Suprapubic skin (tissue), 4 donors: ENCODE data around the gene LRRN3. TPM values are rescaled to one million over a fixed set of nuclear protein-coding genes. Genes with fewer than 3 reads are reported as not detected.

Experiments
- DNase-seq, 2 donors: peaks; one replicate each; pipeline ENCODE4 v3.0.0-alpha.2; 2019; ENCODE audit warnings: low spot score in 2 of 2
- H3K27ac ChIP-seq: fragments of 200-600 bp; sonication (generic); one replicate; pipeline ENCODE4 v1.5.1; 2019
- H3K27me3 ChIP-seq: fragments of 200-600 bp; sonication (generic); one replicate; pipeline ENCODE4 v1.5.1; 2019
- H3K36me3 ChIP-seq: fragments of 200-600 bp; sonication (generic); one replicate; pipeline ENCODE4 v1.5.1; 2019
- H3K4me1 ChIP-seq: fragments of 200-600 bp; sonication (generic); one replicate; pipeline ENCODE4 v1.5.1; 2019
- H3K4me3 ChIP-seq: fragments of 200-600 bp; sonication (generic); one replicate; pipeline ENCODE4 v1.5.1; 2019; ENCODE audit warnings: mild to moderate bottlenecking
- H3K9me3 ChIP-seq: fragments of 200-600 bp; sonication (generic); one replicate; pipeline ENCODE4 v1.5.1; 2019
- EP300 ChIP-seq: sonication (generic); formaldehyde crosslinking; IDR thresholded peaks from one replicate; pipeline ENCODE4 v1.6.1; 2017; ENCODE audit warnings: antibody characterized with exemption
- POLR2A ChIP-seq, 2 donors: fragments of 450-650 bp; IDR thresholded peaks; one replicate each; pipeline ENCODE4 v1.6.1; 2017; ENCODE audit warnings: antibody characterized with exemption in 2 of 2, mild to moderate bottlenecking in 2 of 2, moderate library complexity in 2 of 2
- POLR2AphosphoS5 ChIP-seq, 3 donors: sonication (generic); formaldehyde crosslinking; IDR thresholded peaks; one replicate each; pipeline ENCODE4 v1.6.1; 2017; ENCODE audit warnings: antibody characterized with exemption in 3 of 3
- WGBS: methylation state at CpG from one replicate; pipeline ENCODE4 v1.1.5; 2018; 5-methylcytosine and 5-hydroxymethylcytosine counted together
- total RNA-seq, 4 donors: library from RNA; depleted of rRNA; stranded (reverse); fragments of >200 nt; gene quantifications; one replicate each; pipeline ENCODE4 v1.1.0, GENCODE V29; 2016
- TF ChIP-seq, protein P1 (sequence below), 2 donors: fragments of 200-600 bp in 1 of 2; fragments of 450-650 bp in 1 of 2; sonication (generic) in 1 of 2; IDR thresholded peaks; one replicate each; pipeline ENCODE4 v1.5.1; 2016 to 2019; ENCODE audit warnings: antibody characterized with exemption in 2 of 2, mild to moderate bottlenecking in 1 of 2, moderate library complexity in 1 of 2

LRRN3 gene
- total RNA-seq, result 1 to 10 TPM in 1 of 4 donors, under 1 TPM in 2, not detected in 1; 0.30 to 1.8 (median 0.51) TPM

DNA sequence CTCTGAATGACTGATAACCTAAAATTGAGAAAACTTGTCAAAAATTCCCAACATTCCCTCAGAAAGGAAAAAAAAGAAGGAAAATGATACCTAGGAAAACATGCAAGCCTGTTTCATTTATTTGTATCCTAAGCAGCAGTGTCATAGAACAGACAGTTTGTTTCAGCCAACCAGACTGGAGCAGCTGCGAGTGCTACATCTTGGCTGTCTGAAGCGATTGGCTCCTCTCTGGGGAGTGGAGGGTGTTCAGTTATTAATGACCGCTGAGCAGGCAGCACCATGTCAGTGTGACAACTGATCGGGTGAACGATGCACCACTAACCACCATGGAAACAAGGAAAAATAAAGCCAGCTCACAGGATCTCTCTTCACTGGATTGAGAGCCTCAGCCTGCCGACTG is at the start of gene LRRN3:
TSS of gene LRRN3 (plus strand) at position 282 of the 400 bp plus-strand sequence. CDS start 31,646 bp downstream, outside the sequence.
- WGBS, result 56% methylated on average over 6 of the region's 6 CpGs
- H3K27ac ChIP-seq, result no peak within 1 kb of the TSS
- TF ChIP-seq, protein P1, sequence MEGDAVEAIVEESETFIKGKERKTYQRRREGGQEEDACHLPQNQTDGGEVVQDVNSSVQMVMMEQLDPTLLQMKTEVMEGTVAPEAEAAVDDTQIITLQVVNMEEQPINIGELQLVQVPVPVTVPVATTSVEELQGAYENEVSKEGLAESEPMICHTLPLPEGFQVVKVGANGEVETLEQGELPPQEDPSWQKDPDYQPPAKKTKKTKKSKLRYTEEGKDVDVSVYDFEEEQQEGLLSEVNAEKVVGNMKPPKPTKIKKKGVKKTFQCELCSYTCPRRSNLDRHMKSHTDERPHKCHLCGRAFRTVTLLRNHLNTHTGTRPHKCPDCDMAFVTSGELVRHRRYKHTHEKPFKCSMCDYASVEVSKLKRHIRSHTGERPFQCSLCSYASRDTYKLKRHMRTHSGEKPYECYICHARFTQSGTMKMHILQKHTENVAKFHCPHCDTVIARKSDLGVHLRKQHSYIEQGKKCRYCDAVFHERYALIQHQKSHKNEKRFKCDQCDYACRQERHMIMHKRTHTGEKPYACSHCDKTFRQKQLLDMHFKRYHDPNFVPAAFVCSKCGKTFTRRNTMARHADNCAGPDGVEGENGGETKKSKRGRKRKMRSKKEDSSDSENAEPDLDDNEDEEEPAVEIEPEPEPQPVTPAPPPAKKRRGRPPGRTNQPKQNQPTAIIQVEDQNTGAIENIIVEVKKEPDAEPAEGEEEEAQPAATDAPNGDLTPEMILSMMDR (IDR thresholded peaks at IDR 0.05), result no peak
- TF ChIP-seq POLR2A (IDR thresholded peaks at IDR 0.05), result no peak
- peaks cover 3% of the 10 kb centered on the region for H3K4me1 ChIP-seq
- H3K27me3 ChIP-seq, result no peaks in the 10 kb centered on the region
- H3K9me3 ChIP-seq, result no peaks in the 10 kb centered on the region
- DNase-seq, result no peak
- no peaks in the 10 kb centered on the region for H3K36me3 ChIP-seq
- H3K4me3 ChIP-seq, result peak within 1 kb of the TSS; percentile 31

DNA sequence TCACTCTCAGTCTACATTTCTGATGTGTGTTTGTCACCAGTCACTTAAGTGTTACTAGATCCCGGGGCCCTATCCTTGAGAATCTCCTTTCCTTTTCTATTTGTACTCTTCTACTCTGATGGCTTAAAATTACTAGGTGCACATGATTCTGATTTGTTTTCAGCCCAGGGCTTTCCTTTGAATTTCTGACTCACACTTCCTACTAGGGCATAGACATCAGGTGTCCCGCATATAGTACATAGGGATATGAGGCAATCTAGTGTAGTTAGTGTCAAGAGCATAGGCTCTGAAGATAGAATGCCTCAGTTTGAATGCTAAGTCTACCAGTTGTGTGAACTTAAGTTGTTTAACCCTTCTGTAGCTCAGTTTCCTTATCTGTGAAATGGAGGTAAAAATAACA is 49.4 kb upstream of the LRRN3 start:
- H3K27me3 ChIP-seq, result no peaks in the 10 kb centered on the region
- H3K4me3 ChIP-seq, result no peak overlapping the region
- no peak for DNase-seq
- H3K27ac ChIP-seq, result no peak overlapping the region
- TF ChIP-seq POLR2A (IDR thresholded peaks at IDR 0.05) (no peak), EP300 (no peak), POLR2AphosphoS5 (IDR thresholded peaks at IDR 0.05) (no peak)
- TF ChIP-seq, protein P1 (IDR thresholded peaks at IDR 0.05), result no peak
- WGBS, result 79% methylated on average over 2 of the region's 2 CpGs
- no peaks in the 10 kb centered on the region for H3K4me1 ChIP-seq
- no peaks in the 10 kb centered on the region for H3K9me3 ChIP-seq
- no peaks in the 10 kb centered on the region for H3K36me3 ChIP-seq

DNA sequence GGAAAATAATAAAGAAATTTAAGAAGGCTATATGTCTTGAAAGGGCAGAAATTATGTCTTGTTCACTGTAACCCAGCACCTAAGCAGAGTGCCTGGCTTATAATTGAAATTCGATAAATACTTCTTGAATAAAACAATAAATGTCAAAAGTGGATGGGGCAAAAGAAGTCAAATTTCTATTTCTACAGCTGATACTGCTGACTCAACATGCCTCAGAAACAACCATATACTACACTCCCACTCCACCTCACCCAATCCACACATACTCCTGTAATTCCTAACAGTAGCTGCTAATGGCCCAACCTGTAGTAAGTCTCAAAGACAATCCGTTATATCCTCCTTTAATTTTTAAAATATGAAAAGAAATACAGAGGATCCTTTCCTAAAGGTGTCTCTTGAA is 48.1 kb upstream of the LRRN3 start:
- Histone ChIP-seq H3K27ac (no peak overlapping the region), H3K4me3 (no peak overlapping the region), H3K36me3 (no peaks in the 10 kb centered on the region), H3K4me1 (no peaks in the 10 kb centered on the region), H3K9me3 (no peaks in the 10 kb centered on the region), H3K27me3 (no peaks in the 10 kb centered on the region)
- 92% methylated on average over 2 of the region's 2 CpGs for WGBS
- no peak for DNase-seq
- TF ChIP-seq POLR2A (IDR thresholded peaks at IDR 0.05) (no peak), POLR2AphosphoS5 (IDR thresholded peaks at IDR 0.05) (no peak)

DNA sequence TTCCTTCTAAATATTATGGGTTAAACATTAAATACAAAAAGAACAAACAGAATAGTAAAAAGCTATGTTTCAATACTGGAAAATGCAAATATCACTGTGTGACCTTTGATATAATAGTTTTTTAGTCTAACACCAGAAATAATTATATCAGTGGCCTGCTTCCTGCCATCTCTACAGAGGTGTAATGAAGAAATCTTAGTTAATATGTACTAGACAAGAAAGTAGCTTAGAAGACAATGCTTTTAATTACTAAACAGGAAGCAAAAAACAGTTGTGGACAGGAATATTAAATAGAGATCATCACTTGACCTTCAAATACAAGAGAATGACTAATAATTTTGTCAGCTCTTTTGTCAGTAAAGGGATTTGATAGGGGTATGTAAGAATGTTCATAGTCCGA is 47.4 kb upstream of the LRRN3 start:
- Histone ChIP-seq H3K36me3 (no peaks in the 10 kb centered on the region), H3K4me3 (no peak overlapping the region), H3K9me3 (no peaks in the 10 kb centered on the region), H3K27ac (no peak overlapping the region), H3K27me3 (no peaks in the 10 kb centered on the region), H3K4me1 (no peaks in the 10 kb centered on the region)
- TF ChIP-seq POLR2AphosphoS5 (IDR thresholded peaks at IDR 0.05) (no peak), EP300 (no peak), POLR2A (IDR thresholded peaks at IDR 0.05) (no peak)
- TF ChIP-seq, protein P1 (IDR thresholded peaks at IDR 0.05), result no peak
- DNase-seq, result no peak
- 96% methylated on average over 1 of the region's 1 CpG for WGBS

DNA sequence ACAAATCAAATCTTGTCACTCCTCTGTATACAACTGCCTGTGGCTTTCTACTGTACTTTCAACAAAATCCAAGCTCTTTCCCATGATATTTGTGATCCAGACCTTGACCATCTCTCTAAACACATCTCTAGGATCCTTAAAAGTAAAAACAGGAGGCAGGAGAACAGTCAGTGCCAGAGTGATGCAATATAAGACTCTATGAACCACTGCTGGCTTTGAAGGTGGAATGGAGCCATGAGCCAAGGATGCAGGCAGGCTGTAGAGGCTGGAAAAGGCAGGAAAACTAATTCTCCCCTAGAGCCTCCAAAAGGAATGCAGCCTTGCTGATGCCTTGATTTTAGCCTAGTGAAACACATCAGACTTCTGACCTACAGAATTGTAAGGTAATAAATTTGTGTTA is 45.5 kb upstream of the LRRN3 start:
- TF ChIP-seq, protein P1 (IDR thresholded peaks at IDR 0.05), result no peak
- TF ChIP-seq POLR2A (IDR thresholded peaks at IDR 0.05) (no peak), EP300 (no peak), POLR2AphosphoS5 (IDR thresholded peaks at IDR 0.05) (no peak)
- Histone ChIP-seq H3K4me3 (no peak overlapping the region), H3K36me3 (no peaks in the 10 kb centered on the region), H3K27me3 (no peaks in the 10 kb centered on the region), H3K4me1 (no peaks in the 10 kb centered on the region), H3K27ac (no peak overlapping the region), H3K9me3 (no peaks in the 10 kb centered on the region)
- DNase-seq, result no peak

DNA sequence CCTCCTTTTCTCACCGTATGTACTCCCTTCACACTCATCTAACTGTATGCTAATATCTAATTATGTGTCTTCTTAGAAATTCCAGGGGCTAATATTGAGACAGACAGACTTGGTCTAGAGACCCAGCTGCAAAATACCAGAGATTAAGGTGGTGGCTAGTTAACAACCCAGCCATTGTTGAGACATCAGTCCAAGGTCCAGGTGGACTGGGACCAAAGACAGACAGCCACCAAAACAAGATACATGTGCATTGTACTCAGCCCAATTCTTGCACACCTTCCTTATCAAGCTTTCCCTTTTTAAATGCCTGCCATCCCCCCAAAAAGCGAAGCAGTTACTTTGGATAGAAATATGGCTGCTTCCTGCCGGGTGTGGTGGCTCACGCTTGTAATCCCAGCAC is 43.3 kb upstream of the LRRN3 start:
- Histone ChIP-seq H3K27ac (no peak overlapping the region), H3K4me1 (no peaks in the 10 kb centered on the region), H3K27me3 (no peaks in the 10 kb centered on the region), H3K9me3 (no peaks in the 10 kb centered on the region), H3K4me3 (no peak overlapping the region), H3K36me3 (no peaks in the 10 kb centered on the region)
- no peak for DNase-seq
- 96% methylated on average over 4 of the region's 4 CpGs for WGBS
- TF ChIP-seq POLR2AphosphoS5 (IDR thresholded peaks at IDR 0.05), result no peak
- TF ChIP-seq, protein P1 (IDR thresholded peaks at IDR 0.05), result no peak
- no peak for TF ChIP-seq EP300
- no peak for TF ChIP-seq POLR2A (IDR thresholded peaks at IDR 0.05)
